Colon (tissue), 2 donors: ENCODE data around the gene RNF115.
"Not testable (repeated sequence)": the region's sequence is repeated elsewhere in the genome, so short reads cannot be mapped to it uniquely, and the experiment has no call there.

Experiments used
- FAIRE-seq: peaks from 2 replicates; lab custom pipeline; 2012; peaks lifted over from hg19 to GRCh38; lab: Jason Lieb, UNC
- donor health status: control.
- donor health status: control.

Gene RNF115

DNA sequence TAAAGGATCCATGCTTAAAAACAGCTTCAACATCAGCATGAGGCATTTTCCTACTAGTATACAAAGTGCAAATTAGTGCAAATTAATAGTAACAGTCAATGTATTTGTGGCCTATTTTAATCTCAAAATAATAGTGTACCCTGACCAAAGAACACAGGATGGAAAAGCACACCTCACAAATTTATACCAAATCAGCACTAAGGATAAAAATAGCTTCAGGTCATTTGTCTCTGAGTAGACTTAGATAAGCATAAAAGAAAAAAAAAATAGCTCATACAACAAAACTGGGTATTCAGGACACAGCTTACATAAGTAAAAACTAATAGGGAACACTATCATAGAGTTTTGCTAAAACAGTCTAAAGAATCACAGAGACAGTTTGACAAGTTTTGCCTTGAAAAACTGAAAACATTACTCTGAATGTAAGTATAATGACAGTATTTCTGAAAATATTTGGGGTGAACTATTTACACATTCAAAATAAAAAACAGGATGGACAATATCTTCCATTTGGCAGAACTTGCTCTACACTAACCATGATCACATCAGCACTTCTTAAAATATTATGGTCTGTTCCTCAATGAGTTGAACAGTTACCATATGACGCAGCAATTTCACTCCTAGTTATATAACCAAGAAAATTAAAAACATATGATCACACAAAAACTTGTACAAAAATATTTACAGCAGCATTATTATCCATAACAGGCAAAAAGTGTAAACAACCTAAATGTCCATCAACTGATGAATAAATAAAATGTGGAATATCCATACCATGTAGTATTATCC, 46.3 kb downstream of the RNF115 start:
- FAIRE-seq, result no peak

- no peak for FAIRE-seq
Observed at GRCh38 chr1:145773423-145773822, 50.5 kb downstream of the RNF115 start.

DNA sequence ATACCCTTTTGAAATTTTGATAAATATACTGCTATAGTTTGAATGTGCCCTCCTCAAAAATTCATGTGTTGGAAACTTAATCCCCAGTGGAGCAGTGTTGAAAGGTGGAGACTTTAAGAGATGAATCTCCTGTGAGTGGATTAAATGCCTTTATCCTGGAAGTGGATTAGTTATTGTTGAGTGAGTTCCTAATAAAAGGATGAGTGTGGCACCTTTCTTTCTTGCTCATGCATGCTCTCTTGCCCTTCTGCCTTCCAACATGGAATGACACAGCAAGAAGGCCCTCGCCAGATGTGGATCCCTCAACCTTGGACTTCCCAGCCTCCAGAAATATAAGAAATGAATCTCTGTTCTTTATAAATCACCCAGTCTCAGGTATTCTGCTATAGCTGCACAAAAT, 52.8 kb downstream of the RNF115 start:
- FAIRE-seq, result no peak

GRCh38 chr1:145768004-145768403, 55.9 kb downstream of the RNF115 start:
- not testable (repeated sequence) for FAIRE-seq

GRCh38 chr1:145766926-145767325, 57.0 kb downstream of the RNF115 start:
- not testable (repeated sequence) for FAIRE-seq

- FAIRE-seq, result not testable (repeated sequence)
Observed at GRCh38 chr1:145765585-145766360, 58.1 kb downstream of the RNF115 start.

DNA sequence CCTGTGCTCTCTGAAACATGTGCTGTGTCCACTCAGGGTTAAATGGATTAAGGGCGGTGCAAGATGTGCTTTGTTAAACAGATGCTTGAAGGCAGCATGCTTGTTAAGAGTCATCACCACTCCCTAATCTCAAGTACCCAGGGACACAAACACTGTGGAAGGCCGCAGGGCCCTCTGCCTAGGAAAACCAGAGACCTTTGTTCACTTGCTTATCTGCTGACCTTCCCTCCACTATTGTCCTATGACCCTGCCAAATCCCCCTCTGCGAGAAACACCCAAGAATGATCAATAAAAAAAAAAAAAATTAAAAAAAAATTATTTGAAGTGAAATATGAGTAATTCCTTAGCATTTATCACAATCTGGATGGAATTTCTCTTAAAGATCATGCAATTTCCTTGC, 58.8 kb downstream of the RNF115 start:
- not testable (repeated sequence) for FAIRE-seq

DNA sequence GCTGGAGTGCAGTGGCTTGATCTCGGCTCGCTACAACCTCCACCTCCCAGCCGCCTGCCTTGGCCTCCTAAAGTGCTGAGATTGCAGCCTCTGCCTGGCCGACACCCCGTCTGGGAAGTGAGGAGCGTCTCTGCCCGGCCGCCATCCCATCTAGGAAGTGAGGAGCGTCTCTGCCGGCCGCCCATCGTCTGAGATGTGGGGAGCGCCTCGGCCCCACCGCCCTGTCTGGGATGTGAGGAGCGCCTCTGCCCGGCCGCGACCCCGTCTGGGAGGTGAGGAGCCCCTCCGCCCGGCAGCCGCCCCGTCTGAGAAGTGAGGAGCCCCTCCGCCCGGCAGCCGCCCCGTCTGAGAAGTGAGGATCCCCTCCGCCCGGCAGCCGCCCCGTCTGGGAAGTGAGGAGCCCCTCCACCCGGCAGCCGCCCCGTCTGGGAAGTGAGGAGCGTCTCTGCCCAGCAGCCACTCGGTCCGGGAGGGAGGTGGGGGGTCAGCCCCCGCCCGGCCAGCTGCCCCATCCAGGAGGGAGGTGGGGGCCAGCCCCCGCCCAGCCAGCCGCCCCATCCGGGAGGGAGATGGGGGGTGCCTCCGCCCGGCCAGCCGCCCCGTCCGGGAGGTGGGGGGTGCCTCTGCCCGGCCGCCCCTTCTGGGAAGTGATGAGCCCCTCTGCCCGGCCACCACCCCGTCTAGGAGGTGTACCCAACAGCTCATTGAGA, 59.5 kb downstream of the RNF115 start:
- FAIRE-seq, result not testable (repeated sequence)

DNA sequence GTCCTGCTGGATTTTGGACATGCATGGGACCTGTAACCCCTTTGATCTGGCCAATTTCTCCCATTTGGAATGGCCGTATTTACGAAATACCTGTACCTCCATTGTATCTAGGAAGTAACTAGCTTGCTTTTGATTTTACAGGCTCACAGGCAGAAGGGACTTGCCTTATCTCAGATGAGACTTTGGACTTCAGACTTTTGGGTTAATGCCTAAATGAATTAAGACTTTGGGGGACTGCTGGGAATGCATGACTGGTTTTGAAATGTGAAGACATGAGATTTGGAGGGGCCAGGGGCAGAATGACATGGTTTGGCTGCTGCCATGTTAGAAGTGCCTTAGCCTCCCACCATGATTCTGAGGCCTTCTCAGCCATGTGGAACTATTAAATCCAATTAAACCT, 61.9 kb downstream of the RNF115 start:
- FAIRE-seq, result not testable (repeated sequence)

GRCh38 chr1:145761498-145761897, 62.4 kb downstream of the RNF115 start:
- not testable (repeated sequence) for FAIRE-seq

- FAIRE-seq, result not testable (repeated sequence)
Observed at GRCh38 chr1:145760395-145760949, 63.4 kb downstream of the RNF115 start.

DNA sequence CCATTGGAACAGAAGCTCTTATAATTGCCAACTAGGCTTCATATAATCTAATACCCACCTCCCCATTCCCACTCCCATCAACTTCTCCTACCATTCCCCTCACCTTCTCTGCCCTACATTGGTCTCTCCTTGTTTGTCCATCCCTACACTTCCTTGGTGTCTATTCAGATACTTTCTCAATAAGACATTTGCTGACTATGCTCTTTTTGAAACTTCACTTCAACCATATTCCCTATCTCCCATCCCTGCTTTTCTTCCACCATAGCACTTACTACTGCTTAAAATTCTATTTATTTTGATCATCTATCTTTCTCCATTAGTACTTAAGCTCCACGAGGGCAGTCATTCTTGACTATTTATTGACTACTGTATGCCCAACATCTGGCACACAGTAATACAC, 64.2 kb downstream of the RNF115 start:
- no peak for FAIRE-seq

GRCh38 chr1:145758575-145758974, 65.3 kb downstream of the RNF115 start:
- no peak for FAIRE-seq

GRCh38 chr1:145758116-145758515, 65.8 kb downstream of the RNF115 start:
- no peak for FAIRE-seq

DNA sequence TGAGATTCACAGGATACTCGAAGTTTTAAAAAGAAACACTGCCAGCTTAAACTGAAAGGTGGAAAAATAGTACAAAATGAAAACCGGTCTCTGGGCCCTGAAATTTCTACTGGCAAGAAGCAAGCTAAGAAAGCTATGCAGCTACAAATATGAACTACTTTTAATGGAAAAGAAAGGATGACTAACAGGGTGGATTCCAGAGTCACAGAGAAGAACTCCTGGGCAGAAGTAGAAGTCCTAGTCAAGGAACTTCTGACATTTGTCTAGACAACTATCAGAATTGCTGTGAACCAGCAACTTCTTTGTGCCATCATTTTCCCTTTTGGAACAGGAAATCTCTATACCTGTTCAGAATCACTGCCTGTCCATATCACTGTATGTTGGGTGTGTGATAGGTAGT, 66.5 kb downstream of the RNF115 start:
- no peak for FAIRE-seq

DNA sequence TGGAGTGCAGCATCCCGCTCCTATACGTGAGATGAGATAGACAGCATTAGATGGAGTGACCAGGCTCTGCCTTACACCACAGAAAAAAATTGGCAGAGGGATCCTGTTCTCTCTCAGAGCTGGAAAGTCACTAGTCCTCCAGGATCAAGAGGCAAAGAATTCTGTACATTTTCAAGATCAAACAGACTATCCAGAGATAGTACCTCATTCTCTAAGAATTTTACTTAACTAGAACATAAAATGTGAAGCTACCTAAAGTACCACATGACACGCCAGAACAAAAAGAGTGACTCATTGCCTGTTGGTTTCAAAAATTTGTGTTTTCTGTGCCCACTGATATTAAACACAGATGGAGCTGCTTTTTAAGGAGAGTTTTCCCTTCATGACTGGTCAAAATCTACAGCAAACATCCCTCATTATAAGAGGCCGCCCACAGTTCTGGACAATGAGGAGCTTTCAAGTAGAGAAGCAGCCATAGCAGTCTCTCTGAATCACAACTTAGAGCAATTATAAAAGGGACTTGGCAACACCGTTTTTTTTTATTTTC, 72.3 kb downstream of the RNF115 start:
- FAIRE-seq, result no peak

DNA sequence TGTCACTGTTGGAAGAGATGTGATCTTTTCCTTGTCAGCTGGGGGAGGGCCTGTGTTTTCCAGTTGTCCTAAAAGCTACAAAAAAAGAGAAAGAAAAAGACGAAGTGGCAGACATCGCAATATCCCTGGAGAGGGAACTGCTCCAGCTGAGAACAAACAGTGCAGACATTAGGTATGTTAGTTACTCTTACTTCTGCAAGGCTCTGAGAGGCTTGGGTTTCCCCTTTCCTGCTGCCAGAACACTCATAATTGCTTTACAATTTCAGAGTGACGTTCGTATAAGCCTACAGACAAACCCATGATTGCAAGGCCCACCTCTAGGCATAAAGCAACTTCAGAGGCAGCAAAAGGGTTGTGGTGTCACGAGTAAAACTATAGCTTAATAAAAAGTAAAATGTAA, 73.5 kb downstream of the RNF115 start:
- FAIRE-seq, result no peak

DNA sequence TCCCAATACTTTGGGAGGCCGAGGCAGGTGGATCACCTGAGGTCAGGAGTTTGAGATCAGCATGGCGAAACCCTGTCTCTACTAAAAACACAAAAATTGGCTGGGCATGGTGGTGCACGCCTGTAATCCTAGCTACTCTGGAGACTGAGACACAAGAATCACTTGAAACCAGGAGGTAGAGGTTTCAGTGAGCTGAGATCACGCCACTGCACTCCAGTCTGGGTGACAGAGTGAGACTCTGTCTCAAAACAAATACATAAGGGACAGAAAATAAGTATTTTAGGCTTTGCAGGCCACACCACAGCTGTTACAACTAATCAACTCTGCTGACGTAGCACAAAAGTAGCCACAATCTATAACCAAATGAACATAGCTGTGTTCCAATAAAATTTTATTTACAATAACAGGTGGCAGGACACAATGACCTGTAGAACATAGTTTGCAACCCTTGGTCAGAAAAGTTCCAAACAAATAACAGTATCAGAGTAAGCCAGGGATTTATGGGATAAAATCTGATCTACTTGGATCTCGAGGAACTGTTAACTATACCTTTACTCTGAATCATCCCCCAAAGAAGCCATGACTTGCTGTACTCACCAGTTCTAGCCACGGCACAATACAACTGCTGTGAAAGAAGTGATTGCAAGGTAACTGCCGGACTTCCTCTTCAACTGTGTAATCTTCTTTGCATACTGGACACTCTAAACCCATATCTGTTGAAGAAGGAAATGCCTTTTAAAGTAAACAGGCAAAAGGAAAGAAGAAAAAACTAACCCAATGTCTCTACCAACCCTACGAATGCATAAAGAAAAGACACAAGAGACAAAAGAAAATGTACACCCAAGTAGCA, 76.3 kb downstream of the RNF115 start:
- FAIRE-seq, result no peak

DNA sequence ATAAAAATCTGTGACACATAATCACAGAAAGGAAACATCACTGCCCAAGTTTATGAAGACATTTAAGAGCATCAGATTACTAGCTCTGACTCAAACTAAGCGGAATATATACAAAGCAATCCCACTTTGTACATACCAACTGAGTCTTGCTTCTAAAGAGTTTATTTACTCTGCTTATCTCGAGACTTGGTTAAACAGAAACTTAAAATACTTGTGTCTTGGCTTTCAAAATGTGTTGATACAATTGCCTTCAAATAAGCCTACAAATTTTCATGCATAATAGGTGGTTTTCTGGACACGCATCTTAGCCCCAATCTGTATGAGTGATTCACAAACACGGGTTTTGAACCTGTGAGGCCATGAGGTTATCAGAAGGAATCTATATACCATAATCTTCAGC, 83.6 kb downstream of the RNF115 start:
- no peak for FAIRE-seq

- FAIRE-seq, result no peak
Observed at GRCh38 chr1:145736191-145736590, 87.7 kb downstream of the RNF115 start.

DNA sequence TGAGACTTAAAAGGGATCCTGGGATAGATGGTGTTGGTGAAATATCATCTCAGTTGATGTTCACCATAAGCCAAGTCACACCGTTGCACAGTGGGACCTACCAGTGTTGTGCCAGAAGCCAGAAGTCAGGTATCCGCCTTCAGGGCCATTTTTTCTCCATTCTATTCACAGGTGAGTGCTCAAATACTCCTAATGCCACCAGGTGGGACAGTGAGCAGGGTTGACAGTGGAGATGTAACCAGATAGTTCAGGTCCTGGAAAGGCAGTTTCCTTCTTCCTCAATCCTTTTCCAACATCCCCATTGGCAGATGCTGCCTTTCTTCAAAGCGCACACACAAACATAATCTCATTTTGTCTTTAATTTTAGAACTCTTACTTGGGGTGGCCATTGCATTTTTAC, 93.0 kb downstream of the RNF115 start:
- no peak for FAIRE-seq
